ENCODE data around the gene CTDSPL2.

DNA sequence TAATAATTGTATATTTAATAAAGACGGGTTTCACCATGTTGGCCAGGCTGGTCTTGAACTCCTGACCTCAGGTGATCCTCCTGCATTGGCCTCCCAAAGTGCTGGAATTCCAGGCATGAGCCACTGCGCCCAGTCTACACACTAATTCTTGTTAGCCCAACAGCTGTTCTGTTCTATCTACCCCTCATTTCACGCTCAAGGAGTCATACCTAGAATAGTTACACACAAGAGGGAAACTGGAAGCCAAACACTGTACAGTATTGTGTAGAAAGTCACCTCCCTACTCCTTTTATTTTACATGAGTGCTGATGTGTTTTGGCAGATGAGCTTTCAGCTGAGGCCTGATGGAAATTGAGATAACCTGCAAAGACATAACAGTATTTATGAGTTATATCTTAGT lies 13.4 kb upstream of the CTDSPL2 start:
- no peak for TF ChIP-seq CTCF (IDR thresholded peaks at IDR 0.05; ENCODE audit: low read depth, low read length)
- no peak for TF ChIP-seq POLR2A (IDR thresholded peaks at IDR 0.05; ENCODE audit: extremely low read depth, insufficient read length)
- TF ChIP-seq MYC (IDR thresholded peaks at IDR 0.05; ENCODE audit: low read depth, low read length) = no peak
- TF ChIP-seq, protein P1, sequence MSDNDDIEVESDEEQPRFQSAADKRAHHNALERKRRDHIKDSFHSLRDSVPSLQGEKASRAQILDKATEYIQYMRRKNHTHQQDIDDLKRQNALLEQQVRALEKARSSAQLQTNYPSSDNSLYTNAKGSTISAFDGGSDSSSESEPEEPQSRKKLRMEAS (IDR thresholded peaks at IDR 0.05; ENCODE audit: low read depth, low read length) = no peak

Measured in NB4 (cell line).